Measurements from ENCODE around the gene ZBTB20.
"Not testable (repeated sequence)": the region's sequence is repeated elsewhere in the genome, so short reads cannot be mapped to it uniquely, and the experiment has no call there.

Gene ZBTB20

GRCh38 chr3:115147329-115148141 lies 447 bp upstream of the ZBTB20 start:
- peak; percentile 86 to 95 for DNase-seq (ENCODE audit: low read depth in 2 of 2)

GRCh38 chr3:115146032-115146417 lies 1.1 kb downstream of the ZBTB20 start:
- peak; percentile 24 to 34 for DNase-seq (ENCODE audit: low read depth in 2 of 2)

- no peak for DNase-seq (ENCODE audit: low read depth in 2 of 2)
These were observed 5.9 kb downstream of the ZBTB20 start for GRCh38 chr3:115141033-115141757.

- no peak for DNase-seq (ENCODE audit: low read depth in 2 of 2)
These were observed 8.0 kb downstream of the ZBTB20 start for GRCh38 chr3:115139072-115139471.

- no peak for DNase-seq (ENCODE audit: low read depth in 2 of 2)
These were observed 12.3 kb downstream of the ZBTB20 start for GRCh38 chr3:115134648-115135347.

GRCh38 chr3:115127208-115127607 lies 19.9 kb downstream of the ZBTB20 start:
- DNase-seq (ENCODE audit: low read depth in 2 of 2), result no peak

GRCh38 chr3:115120597-115120996 lies 26.5 kb downstream of the ZBTB20 start:
- no peak for DNase-seq (ENCODE audit: low read depth in 2 of 2)

GRCh38 chr3:115113367-115113766 lies 33.7 kb downstream of the ZBTB20 start:
- no peak for DNase-seq (ENCODE audit: low read depth in 2 of 2)

GRCh38 chr3:115111632-115112031 lies 35.5 kb downstream of the ZBTB20 start:
- no peak for DNase-seq (ENCODE audit: low read depth in 2 of 2)

- DNase-seq (ENCODE audit: low read depth in 2 of 2), result no peak
These were observed 36.3 kb downstream of the ZBTB20 start for GRCh38 chr3:115110830-115111229.

- DNase-seq (ENCODE audit: low read depth in 2 of 2), result not testable (repeated sequence)
These were observed 37.0 kb downstream of the ZBTB20 start for GRCh38 chr3:115110066-115110465.

GRCh38 chr3:115108614-115109013 lies 38.5 kb downstream of the ZBTB20 start:
- no peak for DNase-seq (ENCODE audit: low read depth in 2 of 2)

GRCh38 chr3:115102046-115102445 lies 45.0 kb downstream of the ZBTB20 start:
- DNase-seq (ENCODE audit: low read depth in 2 of 2), result no peak

- DNase-seq (ENCODE audit: low read depth in 2 of 2), result no peak
These were observed 46.3 kb downstream of the ZBTB20 start for GRCh38 chr3:115100806-115101205.

GRCh38 chr3:115099986-115100571 lies 47.0 kb downstream of the ZBTB20 start:
- no peak for DNase-seq (ENCODE audit: low read depth in 2 of 2)

- no peak for DNase-seq (ENCODE audit: low read depth in 2 of 2)
These were observed 47.7 kb downstream of the ZBTB20 start for GRCh38 chr3:115099134-115099985.

GRCh38 chr3:115098354-115099073 lies 48.6 kb downstream of the ZBTB20 start:
- DNase-seq (ENCODE audit: low read depth in 2 of 2), result no peak

GRCh38 chr3:115095236-115095635 lies 51.9 kb downstream of the ZBTB20 start:
- no peak for DNase-seq (ENCODE audit: low read depth in 2 of 2)

- peak; percentile 9 to 29 for DNase-seq (ENCODE audit: low read depth in 2 of 2)
These were observed 54.8 kb downstream of the ZBTB20 start for GRCh38 chr3:115092220-115092791.

- DNase-seq (ENCODE audit: low read depth in 2 of 2), result no peak
These were observed 56.4 kb downstream of the ZBTB20 start for GRCh38 chr3:115090712-115091111.
